ENCODE data around the gene SERPINA1. TPM values are rescaled to one million over a fixed set of nuclear protein-coding genes. Genes with fewer than 3 reads are reported as not detected.

The SERPINA1 gene
- total RNA-seq, 1 experiment from 2014 or later = 4.9 TPM

DNA sequence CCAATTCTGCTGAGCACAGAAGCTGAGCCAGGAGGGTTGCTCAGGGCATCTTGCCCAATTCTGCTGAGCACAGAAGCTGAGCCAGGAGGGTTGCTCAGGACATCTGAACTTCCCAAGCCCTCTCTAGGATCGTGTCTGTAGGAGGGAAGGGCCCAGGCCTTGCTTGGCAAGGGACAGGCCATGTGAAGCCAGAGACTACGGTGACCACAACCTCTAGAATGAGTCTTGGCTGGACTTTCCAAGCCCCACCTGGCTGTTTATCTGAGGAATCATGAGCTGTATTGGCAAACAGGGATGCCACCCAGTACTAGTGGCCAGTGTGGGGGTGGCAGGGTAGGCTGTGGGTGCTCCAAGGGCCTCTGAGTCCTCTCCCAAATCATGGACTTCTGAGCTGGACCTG lies 57.5 kb downstream of the SERPINA1 start:
- Histone ChIP-seq H3K4me3 (ENCODE audit: low read depth in 2 of 2, low read length in 2 of 2) (no peak overlapping the region), H3K27ac (ENCODE audit: low read length) (no peak overlapping the region), H3K9me3 (ENCODE audit: control insufficient read depth, insufficient read depth, low read depth, low read length) (no peaks in the 10 kb centered on the region), H3K36me3 (ENCODE audit: control insufficient read depth, insufficient read depth, low read length) (no peaks in the 10 kb centered on the region), H3K4me1 (ENCODE audit: control insufficient read depth, insufficient read depth, low read length) (no peaks in the 10 kb centered on the region), H3K27me3 (ENCODE audit: control insufficient read depth, insufficient read depth, low read length) (no peaks in the 10 kb centered on the region)
- in situ Hi-C loops (cut with HindIII; ENCODE audit: low pct_unique_long_range_greater_than_20kb, low sequenced_read_pairs) = no loop called here
- ATAC-seq = no peak
- CTCF ChIA-PET = no interaction called here
- POLR2A ChIA-PET = no interaction called here
- intact Hi-C loops (cut with micrococcal nuclease; ENCODE audit: unreplicated experiment) = no loop called here
- no peak for TF ChIP-seq CTCF (IDR thresholded peaks at IDR 0.05)
- no peak for TF ChIP-seq TCF7L2 (IDR thresholded peaks at IDR 0.05; ENCODE audit: low read depth, low read length)
- TF ChIP-seq REST (IDR thresholded peaks at IDR 0.05; ENCODE audit: insufficient read depth in 1 of 2, low read depth in 2 of 2, low read length in 1 of 2) = no peak
- TF ChIP-seq POLR2AphosphoS5 (IDR thresholded peaks at IDR 0.05; ENCODE audit: low read depth, low read length) = no peak
- no peak for TF ChIP-seq SIN3A (IDR thresholded peaks at IDR 0.05; ENCODE audit: borderline replicate concordance, insufficient read depth, low read depth, low read length)
- BruUV-seq (replicated peaks) = no TSS peak
- DNase-seq (ENCODE audit: low read depth, low spot score) = no peak

DNA sequence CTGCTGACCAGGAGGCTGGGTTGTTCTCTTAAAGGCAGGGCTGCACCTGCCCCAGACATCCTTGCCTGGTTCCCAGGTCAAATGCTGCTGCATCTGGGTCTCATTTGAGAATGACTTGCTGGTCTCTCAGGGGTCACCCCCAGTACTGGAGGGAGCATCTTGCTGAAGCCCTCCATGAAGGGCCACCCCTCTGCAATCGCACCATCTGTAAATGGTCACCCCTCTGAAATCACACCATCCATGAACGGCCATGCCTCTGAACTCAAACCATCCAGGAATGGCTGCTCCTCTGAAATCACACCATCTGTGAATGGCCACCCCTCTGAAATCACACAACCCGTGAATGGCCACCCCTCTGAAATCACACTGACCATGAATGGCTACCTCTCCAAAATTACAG lies 58.0 kb downstream of the SERPINA1 start:
- Histone ChIP-seq H3K4me3 (ENCODE audit: low read depth in 2 of 2, low read length in 2 of 2) (no peak overlapping the region), H3K27ac (ENCODE audit: low read length) (no peak overlapping the region), H3K4me1 (ENCODE audit: control insufficient read depth, insufficient read depth, low read length) (no peaks in the 10 kb centered on the region), H3K36me3 (ENCODE audit: control insufficient read depth, insufficient read depth, low read length) (no peaks in the 10 kb centered on the region), H3K27me3 (ENCODE audit: control insufficient read depth, insufficient read depth, low read length) (no peaks in the 10 kb centered on the region), H3K9me3 (ENCODE audit: control insufficient read depth, insufficient read depth, low read depth, low read length) (no peaks in the 10 kb centered on the region)
- ChIA-PET CTCF (no interaction called here), POLR2A (no interaction called here)
- DNase-seq (ENCODE audit: low read depth, low spot score) (no peak), ATAC-seq (no peak)
- intact Hi-C loops (cut with micrococcal nuclease; ENCODE audit: unreplicated experiment) (no loop called here), in situ Hi-C loops (cut with HindIII; ENCODE audit: low pct_unique_long_range_greater_than_20kb, low sequenced_read_pairs) (no loop called here)
- no peak for TF ChIP-seq CTCF (IDR thresholded peaks at IDR 0.05)
- BruUV-seq (replicated peaks) = no TSS peak

GRCh38 chr14:94329857-94330256 lies 58.5 kb downstream of the SERPINA1 start:
- Histone ChIP-seq H3K27me3 (ENCODE audit: control insufficient read depth, insufficient read depth, low read length) (no peaks in the 10 kb centered on the region), H3K36me3 (ENCODE audit: control insufficient read depth, insufficient read depth, low read length) (no peaks in the 10 kb centered on the region), H3K9me3 (ENCODE audit: control insufficient read depth, insufficient read depth, low read depth, low read length) (no peaks in the 10 kb centered on the region), H3K27ac (ENCODE audit: low read length) (no peak overlapping the region), H3K4me1 (ENCODE audit: control insufficient read depth, insufficient read depth, low read length) (no peaks in the 10 kb centered on the region), H3K4me3 (ENCODE audit: low read depth in 2 of 2, low read length in 2 of 2) (no peak overlapping the region)
- no peak for DNase-seq (ENCODE audit: low read depth, low spot score)
- no TSS peak for BruUV-seq (replicated peaks)
- in situ Hi-C loops (cut with HindIII; ENCODE audit: low pct_unique_long_range_greater_than_20kb, low sequenced_read_pairs) = no loop called here
- ChIA-PET POLR2A (no interaction called here), CTCF (no interaction called here)
- no peak for ATAC-seq
- intact Hi-C loops (cut with micrococcal nuclease; ENCODE audit: unreplicated experiment) = no loop called here
- no peak for TF ChIP-seq CTCF (IDR thresholded peaks at IDR 0.05)
- no peak for TF ChIP-seq POLR2AphosphoS5 (IDR thresholded peaks at IDR 0.05; ENCODE audit: low read depth, low read length)
- no peak for TF ChIP-seq SIN3A (IDR thresholded peaks at IDR 0.05; ENCODE audit: borderline replicate concordance, insufficient read depth, low read depth, low read length)
- TF ChIP-seq TCF7L2 (IDR thresholded peaks at IDR 0.05; ENCODE audit: low read depth, low read length) = no peak
- no peak for TF ChIP-seq REST (IDR thresholded peaks at IDR 0.05; ENCODE audit: insufficient read depth in 1 of 2, low read depth in 2 of 2, low read length in 1 of 2)

Measured in Panc1 (cell line).